GM12878 (cell line): ENCODE measurements around the gene BBS1. TPM values are rescaled to one million over a fixed set of nuclear protein-coding genes. Genes with fewer than 3 reads are reported as not detected.
A peak's percentile ranks its signal among the peaks of the same experiment; 100 is the strongest.

Experiments used
- ATAC-seq: fragments of 200-7000 bp; cut with Tn5 transposase; 3 replicates; pipeline ENCODE4 v1.9.1; 2020; ENCODE audit warnings: mild to moderate bottlenecking, moderate library complexity
- BruUV-seq: library from RNA; stranded (reverse); fragments of 400-500 nt; replicated peaks from 2 replicates; lab custom pipeline; 2021; lab: Mats Ljungman, UMichigan
- CTCF ChIA-PET: fragments of 300-600 bp; sonication (Branson Sonifier 250); formaldehyde crosslinking; extraction: SDS; loops from one replicate; lab custom pipeline; 2021; ENCODE audit warnings: inconsistent platforms; lab: Yijun Ruan, JAX
- POLR2A ChIA-PET: fragments of 350-600 bp; formaldehyde crosslinking; extraction: SDS; loops from one replicate; lab custom pipeline; 2021; ENCODE audit warnings: inconsistent platforms; lab: Charles Lee
- RAD21 ChIA-PET: fragments of 300-600 bp; sonication (Branson Sonifier 250); formaldehyde crosslinking; loops from one replicate; lab custom pipeline; 2023; ENCODE audit warnings: antibody characterized with exemption; ENCODE audit not compliant: unreplicated experiment; lab: Charles Lee
- SMC1A ChIA-PET: fragments of 300-600 bp; sonication (Branson Sonifier 250); formaldehyde crosslinking; loops from one replicate; lab custom pipeline; 2023; ENCODE audit not compliant: unreplicated experiment, uncharacterized antibody; lab: Charles Lee
- DNase-seq: peaks from one replicate; pipeline ENCODE4 v3.0.0-alpha.2; 2011; ENCODE audit warnings: low read depth, low spot score
- FAIRE-seq: peaks from 3 replicates; lab custom pipeline; 2011; peaks lifted over from hg19 to GRCh38; lab: Jason Lieb, UNC
- H2AFZ ChIP-seq: 2 replicates; pipeline ENCODE4 v1.6.0; 2011; ENCODE audit warnings: low read depth, low read length, control low read depth; ENCODE audit not compliant: control insufficient read depth
- H3K27ac ChIP-seq: 2 replicates; pipeline ENCODE4 v1.5.1; 2011; ENCODE audit warnings: control low read depth; ENCODE audit not compliant: control insufficient read depth, insufficient read depth
- H3K27me3 ChIP-seq, 2 experiments: replicated peaks in 1 of 2; 2 replicates each; pipeline versions ENCODE4 v1.6.0 to v1.6.1; 2011; ENCODE audit warnings: low read length in 1 of 2; ENCODE audit not compliant: control insufficient read depth in 2 of 2, insufficient read depth in 2 of 2
- H3K36me3 ChIP-seq, 2 experiments: 2 replicates each; pipeline ENCODE4 v1.5.1; 2011; ENCODE audit warnings: low read length in 1 of 2; ENCODE audit not compliant: control insufficient read depth in 2 of 2, insufficient read depth in 2 of 2
- H3K4me1 ChIP-seq: 2 replicates; pipeline ENCODE4 v1.6.1; 2011; ENCODE audit warnings: mild to moderate bottlenecking, low read length, moderate library complexity, mixed read lengths; ENCODE audit not compliant: control insufficient read depth, insufficient read depth
- H3K4me2 ChIP-seq: 2 replicates; pipeline ENCODE4 v1.6.0; 2011; ENCODE audit warnings: control low read depth; ENCODE audit not compliant: control insufficient read depth, insufficient read depth
- H3K4me3 ChIP-seq: fragments of 200-600 bp; sonication (generic); 2 replicates; pipeline ENCODE4 v1.5.1; 2016
- H3K79me2 ChIP-seq: 2 replicates; pipeline ENCODE4 v1.6.0; 2011; ENCODE audit warnings: low read length; ENCODE audit not compliant: control insufficient read depth, insufficient read depth
- H3K9ac ChIP-seq: 2 replicates; pipeline ENCODE4 v1.8.0; 2011; ENCODE audit warnings: low read length, control low read depth, mixed read lengths; ENCODE audit not compliant: control insufficient read depth, insufficient read depth
- H3K9me3 ChIP-seq: replicated peaks from 3 replicates; pipeline ENCODE4 v1.5.1; 2011; ENCODE audit warnings: mild to moderate bottlenecking, low read length; ENCODE audit not compliant: control insufficient read depth, insufficient read depth
- H4K20me1 ChIP-seq: 2 replicates; pipeline ENCODE4 v1.6.0; 2011; ENCODE audit not compliant: control insufficient read depth, insufficient read depth
- BCL11A ChIP-seq: IDR thresholded peaks from 2 replicates; pipeline ENCODE4 v1.6.1; 2011; ENCODE audit warnings: low read depth, low read length
- CBFB ChIP-seq: IDR thresholded peaks from 2 replicates; pipeline ENCODE4 v1.6.1; 2016; ENCODE audit warnings: antibody characterized with exemption, low read depth
- CHD1 ChIP-seq: IDR thresholded peaks from 2 replicates; pipeline ENCODE4 v1.6.1; 2012; ENCODE audit warnings: low read depth, low read length, improper control_type of control experiment
- CREB1 ChIP-seq: IDR thresholded peaks from 2 replicates; pipeline ENCODE4 v1.6.1; 2012; ENCODE audit warnings: low read depth, mild to moderate bottlenecking, inconsistent platforms
- EP300 ChIP-seq, 2 experiments: fragments of 150-350 bp in 1 of 2; IDR thresholded peaks; 2 replicates each; pipeline ENCODE4 v1.6.1; 2011 to 2012; ENCODE audit warnings: low read depth in 2 of 2, low read length in 2 of 2, borderline replicate concordance in 1 of 2, improper control_type of control experiment in 1 of 2, inconsistent platforms in 1 of 2; ENCODE audit not compliant: control insufficient read depth in 1 of 2
- IKZF1 ChIP-seq: fragments of 450-650 bp; conservative IDR thresholded peaks from 2 replicates; pipeline ENCODE4 v1.6.1; 2017; ENCODE audit warnings: antibody characterized with exemption, mild to moderate bottlenecking
- JUNB ChIP-seq: IDR thresholded peaks from 2 replicates; pipeline ENCODE4 v1.6.1; 2016; ENCODE audit warnings: antibody characterized with exemption, mild to moderate bottlenecking
- KAT2A ChIP-seq: conservative IDR thresholded peaks from 2 replicates; pipeline ENCODE4 v1.6.1; 2011; ENCODE audit warnings: low read depth, low read length; ENCODE audit not compliant: control insufficient read depth
- RB1 ChIP-seq: fragments of 450-650 bp; formaldehyde crosslinking; IDR thresholded peaks from 2 replicates; pipeline ENCODE4 v1.6.1; 2017; ENCODE audit warnings: mild to moderate bottlenecking, borderline replicate concordance
- RCOR1 ChIP-seq: conservative IDR thresholded peaks from 2 replicates; pipeline ENCODE4 v1.6.1; 2012; ENCODE audit warnings: low read depth, low read length, improper control_type of control experiment
- SMAD1 ChIP-seq: fragments of 450-650 bp; IDR thresholded peaks from 2 replicates; pipeline ENCODE4 v1.6.1; 2018; ENCODE audit warnings: mild to moderate bottlenecking, low read depth; ENCODE audit not compliant: partially characterized antibody
- SMARCA5 ChIP-seq: fragments of 450-650 bp; IDR thresholded peaks from 2 replicates; pipeline ENCODE4 v1.6.1; 2017; ENCODE audit warnings: mild to moderate bottlenecking
- TCF12 ChIP-seq: IDR thresholded peaks from 2 replicates; pipeline ENCODE4 v1.6.1; 2011; ENCODE audit warnings: low read depth, mild to moderate bottlenecking, low read length
- ZNF24 ChIP-seq: fragments of 450-650 bp; IDR thresholded peaks from 2 replicates; pipeline ENCODE4 v1.6.1; 2017; ENCODE audit warnings: antibody characterized with exemption, mild to moderate bottlenecking
- WGBS: methylation state at CpG from one replicate; pipeline ENCODE4 v1.1.6; 2016; ENCODE audit warnings: low lambda C conversion rate; ENCODE audit not compliant: insufficient replicate concordance, insufficient coverage; ENCODE audit errors: missing lambda C conversion rate; 5-methylcytosine and 5-hydroxymethylcytosine counted together
- in situ Hi-C: fragments of 300-500 bp; cut with MboI; formaldehyde crosslinking; loops from 9 replicates; pipeline ENCODE4 v1.14.3; 2018; ENCODE audit warnings: mixed read lengths
- intact Hi-C: fragments of 100-400 bp; cut with micrococcal nuclease; formaldehyde crosslinking; loops from one replicate; pipeline ENCODE4 v1.14.2; 2022; ENCODE audit not compliant: unreplicated experiment
- polyA plus RNA-seq, 11 experiments: library from polyadenylated mRNA; depleted of rRNA in 4 of 11; unstranded in 6 of 11; stranded (reverse) in 5 of 11; fragments of >200 nt; fragmentation: Nextera tagmentation in 4 of 11; fragmentation: Illumina TruSeq in 1 of 11; extraction: Ambion mirVana in 4 of 11; extraction: Trizol in 1 of 11; gene quantifications; 1 replicate in 1 of 11; 2 replicates in 10 of 11; pipeline versions ENCODE4 v1.2.1 to v1.2.3, GENCODE V29; 2011 to 2016; ENCODE audit warnings: inconsistent platforms in 2 of 11, missing spikeins in 2 of 11, low read depth in 1 of 11
- total RNA-seq, 4 experiments: library from RNA; depleted of rRNA in 3 of 4; stranded (reverse); fragments of >200 nt in 3 of 4; fragmentation: Illumina TruSeq in 1 of 4; extraction: Trizol in 1 of 4; gene quantifications; 2 replicates each; pipeline versions ENCODE4 v1.2.1 to v1.2.3, GENCODE V29; 2013 to 2021
- TF ChIP-seq, protein P1 (sequence below): IDR thresholded peaks from 2 replicates; pipeline ENCODE4 v1.6.1; 2011; ENCODE audit warnings: borderline replicate concordance, low read depth, mild to moderate bottlenecking, moderate library complexity, low read length; ENCODE audit not compliant: insufficient read depth, poor library complexity, severe bottlenecking
- TF ChIP-seq, protein P2 (sequence below): IDR thresholded peaks from 2 replicates; pipeline ENCODE4 v1.6.1; 2011; ENCODE audit warnings: borderline replicate concordance, low read depth, mild to moderate bottlenecking, moderate library complexity, mixed read lengths, low read length; ENCODE audit not compliant: insufficient read depth; ENCODE audit errors: extremely low read length
- TF ChIP-seq, protein P3 (sequence below): IDR thresholded peaks from 2 replicates; pipeline ENCODE4 v1.6.1; 2012; ENCODE audit warnings: mild to moderate bottlenecking, low read depth, low read length

BBS1 gene
- total and polyA plus RNA-seq, 10 of the 15 experiments (the other 5 are each of a cell fraction or from before 2014, with no cell fraction given), result 2.5 to 14.7 (median 8.7) TPM

DNA sequence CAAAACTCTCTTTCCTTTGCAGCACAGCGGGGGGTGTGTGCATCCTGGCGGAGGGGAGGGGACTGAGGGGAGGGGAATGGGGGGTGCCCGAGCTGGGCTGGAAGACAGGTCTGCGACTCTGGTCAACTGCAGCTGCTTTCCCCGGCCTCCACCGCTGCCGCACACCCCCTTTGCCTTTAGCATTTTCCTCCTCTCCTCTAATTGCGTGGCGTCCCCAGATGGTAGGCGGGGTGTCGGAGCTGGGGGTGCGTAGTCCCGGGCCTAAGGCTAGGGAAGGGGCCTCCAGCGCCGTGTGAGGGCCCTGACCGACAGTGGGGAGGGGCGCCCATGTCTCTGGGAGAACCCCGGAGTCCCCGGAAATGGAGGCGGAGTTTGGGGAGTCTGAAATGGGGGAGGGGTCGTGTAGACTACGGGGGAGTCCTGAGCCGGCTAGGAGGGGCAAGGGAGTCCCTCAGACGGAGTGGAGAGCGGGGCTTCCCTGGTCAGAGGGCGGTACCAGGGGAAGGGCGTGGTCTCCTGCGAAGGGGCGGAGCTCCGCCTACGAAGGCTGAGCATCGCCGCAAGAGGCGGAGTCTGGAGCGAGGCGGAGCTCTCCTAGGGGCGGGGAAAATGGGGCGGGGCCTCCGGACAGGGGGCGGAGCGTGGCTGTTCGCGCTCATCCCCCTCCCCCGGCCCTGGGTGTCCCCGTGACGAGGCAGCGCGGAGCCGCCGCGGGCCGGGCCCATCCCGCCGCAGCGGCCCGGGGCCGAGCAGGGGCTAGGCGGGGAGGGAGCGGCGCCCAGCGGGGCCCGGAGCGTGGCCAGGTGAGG is 44.0 kb upstream of the BBS1 start, which contains the start of gene PELI3:
PELI3 (plus strand) TSS at position 681 of the 809 bp plus-strand sequence. CDS start 1,224 bp downstream, outside the sequence.
- CTCF ChIA-PET, result interaction anchor here (0.6 to 4.5 kb wide), 8 partner anchors 13 to 215 kb away, joined by 3 to 46 read pairs (median 4); partner anchors contain the start of genes DPP3, MRPL11 and RBM4B
- Histone ChIP-seq H4K20me1 (no peaks in the 10 kb centered on the region), H3K4me1 (peaks cover 14% of the 10 kb centered on the region), H3K79me2 (no peaks in the 10 kb centered on the region), H3K9ac (peak within 1 kb of the TSS; percentile 52), H3K27me3 (no peaks in the 10 kb centered on the region), H3K4me3 (peak within 1 kb of the TSS; percentile 81), H3K4me2 (peak within 1 kb of the TSS; percentile 77), H3K27ac (no peak within 1 kb of the TSS; the same call in 1 of the 2 replicates), H3K36me3 (no peaks in the 10 kb centered on the region), H2AFZ (peak within 1 kb of the TSS; percentile 90), H3K9me3 (no peaks in the 10 kb centered on the region; the same call in 1 of the 3 replicates)
- peak; percentile 96 for ATAC-seq
- SMC1A ChIA-PET, result interaction anchor here (0.7 to 1.0 kb wide), 2 partner anchors 14 to 212 kb away, joined by 3 to 6 read pairs; partner anchors contain the start of genes DPP3 and RBM4B
- intact Hi-C loops (no loop called here), in situ Hi-C loops (no loop called here)
- POLR2A ChIA-PET, result interaction anchor here (0.5 to 2.7 kb wide), 15 partner anchors 11 to 1620 kb away, joined by 3 to 13 read pairs (median 4); partner anchors contain the start of genes ACTN3, DPP3, MRPL11 and RBM14
- FAIRE-seq, result no peak
- BruUV-seq, result no TSS peak
- DNase-seq, result peak; percentile 71
- RAD21 ChIA-PET, result interaction anchor here (0.6 to 1.5 kb wide), 17 partner anchors 9 to 282 kb away, joined by 3 to 19 read pairs (median 4); partner anchors contain the start of genes ACTN3, DPP3, MRPL11 and RBM4B
- WGBS, result 4% methylated on average over 35 of the region's 63 CpGs
- TF ChIP-seq RCOR1 (no peak), JUNB (no peak), SMAD1 (no peak), IKZF1 (peak; percentile 38; the same call in 1 of the 2 replicates), ZNF24 (no peak), RB1 (no peak), SMARCA5 (no peak), CREB1 (peak; percentile 19; the same call in 1 of the 2 replicates), KAT2A (no peak), BCL11A (no peak), CHD1 (no peak), EP300 (IDR thresholded peaks at IDR 0.05; ENCODE audit: borderline replicate concordance in 1 of 2, control insufficient read depth in 1 of 2, low read depth in 2 of 2, low read length in 2 of 2) (no peak), CBFB (no peak), TCF12 (no peak)
- TF ChIP-seq, protein P1, sequence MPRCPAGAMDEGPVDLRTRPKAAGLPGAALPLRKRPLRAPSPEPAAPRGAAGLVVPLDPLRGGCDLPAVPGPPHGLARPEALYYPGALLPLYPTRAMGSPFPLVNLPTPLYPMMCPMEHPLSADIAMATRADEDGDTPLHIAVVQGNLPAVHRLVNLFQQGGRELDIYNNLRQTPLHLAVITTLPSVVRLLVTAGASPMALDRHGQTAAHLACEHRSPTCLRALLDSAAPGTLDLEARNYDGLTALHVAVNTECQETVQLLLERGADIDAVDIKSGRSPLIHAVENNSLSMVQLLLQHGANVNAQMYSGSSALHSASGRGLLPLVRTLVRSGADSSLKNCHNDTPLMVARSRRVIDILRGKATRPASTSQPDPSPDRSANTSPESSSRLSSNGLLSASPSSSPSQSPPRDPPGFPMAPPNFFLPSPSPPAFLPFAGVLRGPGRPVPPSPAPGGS, result no peak
- TF ChIP-seq, protein P2, sequence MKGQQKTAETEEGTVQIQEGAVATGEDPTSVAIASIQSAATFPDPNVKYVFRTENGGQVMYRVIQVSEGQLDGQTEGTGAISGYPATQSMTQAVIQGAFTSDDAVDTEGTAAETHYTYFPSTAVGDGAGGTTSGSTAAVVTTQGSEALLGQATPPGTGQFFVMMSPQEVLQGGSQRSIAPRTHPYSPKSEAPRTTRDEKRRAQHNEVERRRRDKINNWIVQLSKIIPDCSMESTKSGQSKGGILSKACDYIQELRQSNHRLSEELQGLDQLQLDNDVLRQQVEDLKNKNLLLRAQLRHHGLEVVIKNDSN, result peak; percentile 38
- TF ChIP-seq, protein P3, sequence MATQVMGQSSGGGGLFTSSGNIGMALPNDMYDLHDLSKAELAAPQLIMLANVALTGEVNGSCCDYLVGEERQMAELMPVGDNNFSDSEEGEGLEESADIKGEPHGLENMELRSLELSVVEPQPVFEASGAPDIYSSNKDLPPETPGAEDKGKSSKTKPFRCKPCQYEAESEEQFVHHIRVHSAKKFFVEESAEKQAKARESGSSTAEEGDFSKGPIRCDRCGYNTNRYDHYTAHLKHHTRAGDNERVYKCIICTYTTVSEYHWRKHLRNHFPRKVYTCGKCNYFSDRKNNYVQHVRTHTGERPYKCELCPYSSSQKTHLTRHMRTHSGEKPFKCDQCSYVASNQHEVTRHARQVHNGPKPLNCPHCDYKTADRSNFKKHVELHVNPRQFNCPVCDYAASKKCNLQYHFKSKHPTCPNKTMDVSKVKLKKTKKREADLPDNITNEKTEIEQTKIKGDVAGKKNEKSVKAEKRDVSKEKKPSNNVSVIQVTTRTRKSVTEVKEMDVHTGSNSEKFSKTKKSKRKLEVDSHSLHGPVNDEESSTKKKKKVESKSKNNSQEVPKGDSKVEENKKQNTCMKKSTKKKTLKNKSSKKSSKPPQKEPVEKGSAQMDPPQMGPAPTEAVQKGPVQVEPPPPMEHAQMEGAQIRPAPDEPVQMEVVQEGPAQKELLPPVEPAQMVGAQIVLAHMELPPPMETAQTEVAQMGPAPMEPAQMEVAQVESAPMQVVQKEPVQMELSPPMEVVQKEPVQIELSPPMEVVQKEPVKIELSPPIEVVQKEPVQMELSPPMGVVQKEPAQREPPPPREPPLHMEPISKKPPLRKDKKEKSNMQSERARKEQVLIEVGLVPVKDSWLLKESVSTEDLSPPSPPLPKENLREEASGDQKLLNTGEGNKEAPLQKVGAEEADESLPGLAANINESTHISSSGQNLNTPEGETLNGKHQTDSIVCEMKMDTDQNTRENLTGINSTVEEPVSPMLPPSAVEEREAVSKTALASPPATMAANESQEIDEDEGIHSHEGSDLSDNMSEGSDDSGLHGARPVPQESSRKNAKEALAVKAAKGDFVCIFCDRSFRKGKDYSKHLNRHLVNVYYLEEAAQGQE, result no peak
